ES-I3 (cell line): ENCODE results near the gene TXNDC15.
"Not testable (repeated sequence)": the region's sequence is repeated elsewhere in the genome, so short reads cannot be mapped to it uniquely, and the experiment has no call there.

Source experiments
- H3K36me3 ChIP-seq: 2 replicates; pipeline ENCODE4 v1.6.1; 2013; ENCODE audit warnings: mild to moderate bottlenecking, low read length, control low read depth, moderate library complexity; ENCODE audit not compliant: insufficient read depth
- H3K4me1 ChIP-seq: 2 replicates; pipeline ENCODE4 v1.6.1; 2013; ENCODE audit warnings: mild to moderate bottlenecking, control low read depth, low read length; ENCODE audit not compliant: insufficient read depth
- H3K9ac ChIP-seq: 2 replicates; pipeline ENCODE4 v1.6.1; 2013; ENCODE audit warnings: low read depth, mild to moderate bottlenecking, low read length, moderate library complexity
- H3K9me3 ChIP-seq: 2 replicates; pipeline ENCODE4 v1.6.1; 2013; ENCODE audit warnings: mild to moderate bottlenecking, low read length, moderate library complexity; ENCODE audit not compliant: control insufficient read depth, insufficient read depth

TXNDC15 gene

GRCh38 chr5:134873987-134874830, at the start of gene TXNDC15:
Gene TXNDC15 (plus strand): TSS chr5:134874371. CDS start chr5:134874428, 57 bp downstream.
- H3K4me1 ChIP-seq: no peaks in the 10 kb centered on the region

GRCh38 chr5:134824681-134825080, 49.5 kb upstream of the TXNDC15 start:
- Histone ChIP-seq H3K9me3 (no peaks in the 10 kb centered on the region), H3K9ac (no peak overlapping the region), H3K4me1 (no peaks in the 10 kb centered on the region), H3K36me3 (peaks cover 22% of the 10 kb centered on the region)

More at GRCh38 chr5:134873987-134874830, at the start of gene TXNDC15:
- Histone ChIP-seq H3K36me3 (no peaks in the 10 kb centered on the region), H3K9ac (peak within 1 kb of the TSS; percentile 84), H3K9me3 (no peaks in the 10 kb centered on the region)

GRCh38 chr5:134825212-134825611, 49.0 kb upstream of the TXNDC15 start:
- Histone ChIP-seq H3K9me3 (no peaks in the 10 kb centered on the region), H3K9ac (no peak overlapping the region), H3K4me1 (no peaks in the 10 kb centered on the region), H3K36me3 (peaks cover 20% of the 10 kb centered on the region)

GRCh38 chr5:134833340-134834032, 40.7 kb upstream of the TXNDC15 start:
- Histone ChIP-seq H3K9ac (no peak overlapping the region), H3K9me3 (no peaks in the 10 kb centered on the region), H3K4me1 (no peaks in the 10 kb centered on the region), H3K36me3 (peaks cover 8% of the 10 kb centered on the region; the same call in 1 of the 2 replicates)

GRCh38 chr5:134835623-134836022, 38.5 kb upstream of the TXNDC15 start:
- H3K9ac ChIP-seq: no peak overlapping the region
- no peaks in the 10 kb centered on the region for H3K4me1 ChIP-seq
- H3K36me3 ChIP-seq: peaks cover 6% of the 10 kb centered on the region; the same call in 1 of the 2 replicates
- H3K9me3 ChIP-seq: no peaks in the 10 kb centered on the region

GRCh38 chr5:134837530-134838181, 36.5 kb upstream of the TXNDC15 start:
- Histone ChIP-seq H3K9ac (no peak overlapping the region), H3K9me3 (no peaks in the 10 kb centered on the region), H3K36me3 (peaks cover 9% of the 10 kb centered on the region; the same call in 1 of the 2 replicates), H3K4me1 (no peaks in the 10 kb centered on the region)

GRCh38 chr5:134838361-134838760, 35.8 kb upstream of the TXNDC15 start:
- H3K36me3 ChIP-seq, H3K9me3 ChIP-seq, H3K4me1 ChIP-seq, H3K9ac ChIP-seq: not testable (repeated sequence)

- Histone ChIP-seq H3K4me1 (no peaks in the 10 kb centered on the region), H3K36me3 (0 out of 2 replicates have a peak, but pooled peaks cover 9% of the 10 kb centered on the region), H3K9ac (no peak overlapping the region), H3K9me3 (no peaks in the 10 kb centered on the region)
Observed at GRCh38 chr5:134840811-134841210, 33.4 kb upstream of the TXNDC15 start.

GRCh38 chr5:134844252-134844651, 29.9 kb upstream of the TXNDC15 start:
- H3K9ac ChIP-seq: no peak overlapping the region
- no peaks in the 10 kb centered on the region for H3K4me1 ChIP-seq

GRCh38 chr5:134845335-134845851, 28.8 kb upstream of the TXNDC15 start:
- Histone ChIP-seq H3K4me1 (no peaks in the 10 kb centered on the region), H3K9ac (peak overlapping the region; percentile 99), H3K36me3 (peaks cover 5% of the 10 kb centered on the region; the same call in 1 of the 2 replicates), H3K9me3 (no peaks in the 10 kb centered on the region)

More at GRCh38 chr5:134844252-134844651, 29.9 kb upstream of the TXNDC15 start:
- H3K36me3 ChIP-seq: 0 out of 2 replicates have a peak, but pooled peaks cover 5% of the 10 kb centered on the region
- H3K9me3 ChIP-seq: no peaks in the 10 kb centered on the region

GRCh38 chr5:134845852-134846640, 28.1 kb upstream of the TXNDC15 start, which contains the start of gene C5orf24:
Gene C5orf24 (plus strand): TSS chr5:134845968. CDS start chr5:134854901, 8,933 bp downstream.
- H3K9ac ChIP-seq: peak within 1 kb of the TSS; percentile 99
- no peaks in the 10 kb centered on the region; the same call in 1 of the 2 replicates for H3K36me3 ChIP-seq
- no peaks in the 10 kb centered on the region for H3K4me1 ChIP-seq
- no peaks in the 10 kb centered on the region for H3K9me3 ChIP-seq

- H3K4me1 ChIP-seq: no peaks in the 10 kb centered on the region
- H3K9ac ChIP-seq: peak overlapping the region; percentile 99
- no peaks in the 10 kb centered on the region; the same call in 1 of the 2 replicates for H3K36me3 ChIP-seq
- H3K9me3 ChIP-seq: no peaks in the 10 kb centered on the region
Observed at GRCh38 chr5:134846641-134846960, 27.6 kb upstream of the TXNDC15 start.

GRCh38 chr5:134849434-134849933, 24.7 kb upstream of the TXNDC15 start:
- H3K9ac ChIP-seq, H3K36me3 ChIP-seq, H3K4me1 ChIP-seq, H3K9me3 ChIP-seq: not testable (repeated sequence)
